GM18508 (cell line): ENCODE measurements around the gene PHPT1.
"Not testable (repeated sequence)": the region's sequence is repeated elsewhere in the genome, so short reads cannot be mapped to it uniquely, and the experiment has no call there.

ENCODE experiments used
- ATAC-seq: cut with Tn5 transposase; IDR thresholded peaks from one replicate; pipeline ENCODE4 v1.9.1; 2021; ENCODE audit warnings: moderate number of reproducible peaks; ENCODE audit not compliant: insufficient read depth, unreplicated experiment

Gene PHPT1

GRCh38 chr9:136821826-136822544 is 27.2 kb upstream of the PHPT1 start:
- no peak for ATAC-seq

GRCh38 chr9:136823136-136824046 is 25.8 kb upstream of the PHPT1 start:
- ATAC-seq, result no peak

GRCh38 chr9:136824496-136825225 is 24.5 kb upstream of the PHPT1 start:
- no peak for ATAC-seq

GRCh38 chr9:136825295-136826187 is 23.7 kb upstream of the PHPT1 start:
- no peak for ATAC-seq

GRCh38 chr9:136826188-136826541 is 23.0 kb upstream of the PHPT1 start:
- no peak for ATAC-seq

- ATAC-seq, result no peak
Observed at GRCh38 chr9:136826703-136827582, 22.3 kb upstream of the PHPT1 start.

- no peak for ATAC-seq
Observed at GRCh38 chr9:136827794-136828473, 21.3 kb upstream of the PHPT1 start.

- ATAC-seq, result no peak
Observed at GRCh38 chr9:136828474-136829140, 20.6 kb upstream of the PHPT1 start.

GRCh38 chr9:136829412-136829811 is 19.8 kb upstream of the PHPT1 start:
- ATAC-seq, result no peak

- ATAC-seq, result no peak
Observed at GRCh38 chr9:136829981-136830885, 19.0 kb upstream of the PHPT1 start.

GRCh38 chr9:136831002-136831719 is 18.0 kb upstream of the PHPT1 start:
- no peak for ATAC-seq

GRCh38 chr9:136831720-136832104 is 17.5 kb upstream of the PHPT1 start:
- no peak for ATAC-seq

GRCh38 chr9:136832581-136832980 is 16.6 kb upstream of the PHPT1 start:
- no peak for ATAC-seq

- not testable (repeated sequence) for ATAC-seq
Observed at GRCh38 chr9:136833381-136834048, 15.7 kb upstream of the PHPT1 start.

GRCh38 chr9:136835162-136835931 is 13.9 kb upstream of the PHPT1 start:
- ATAC-seq, result no peak
